Vagina (tissue), 2 donors: ENCODE results near the gene ROR1.

ENCODE experiments used
- CTCF ChIP-seq, 3 experiments: fragments of 450-650 bp in 2 of 3; fragments of 200-600 bp in 1 of 3; sonication (generic) in 1 of 3; IDR thresholded peaks; one replicate each; pipeline ENCODE4 v1.5.1; 2017 to 2019; ENCODE audit warnings: antibody characterized with exemption in 3 of 3, mild to moderate bottlenecking in 2 of 3, moderate library complexity in 2 of 3
- POLR2A ChIP-seq, 2 donors: fragments of 450-650 bp; IDR thresholded peaks; one replicate each; pipeline ENCODE4 v1.6.1; 2017; ENCODE audit warnings: antibody characterized with exemption in 2 of 2, mild to moderate bottlenecking in 2 of 2, moderate library complexity in 2 of 2
- POLR2AphosphoS5 ChIP-seq, 2 donors: sonication (generic); formaldehyde crosslinking; IDR thresholded peaks; one replicate each; pipeline ENCODE4 v1.9.0; 2017; ENCODE audit warnings: antibody characterized with exemption in 2 of 2, mild to moderate bottlenecking in 2 of 2, low read depth in 1 of 2; ENCODE audit not compliant: insufficient read depth in 1 of 2

- no peak for TF ChIP-seq CTCF (IDR thresholded peaks at IDR 0.05)
- no peak for TF ChIP-seq POLR2AphosphoS5 (IDR thresholded peaks at IDR 0.05; ENCODE audit: insufficient read depth in 1 of 2, low read depth in 1 of 2)
- no peak for TF ChIP-seq POLR2A (IDR thresholded peaks at IDR 0.05)
Measured at GRCh38 chr1:63828322-63829044, 54.7 kb downstream of the ROR1 start.
